Measurements from ENCODE around the gene MACROD1.

DNA sequence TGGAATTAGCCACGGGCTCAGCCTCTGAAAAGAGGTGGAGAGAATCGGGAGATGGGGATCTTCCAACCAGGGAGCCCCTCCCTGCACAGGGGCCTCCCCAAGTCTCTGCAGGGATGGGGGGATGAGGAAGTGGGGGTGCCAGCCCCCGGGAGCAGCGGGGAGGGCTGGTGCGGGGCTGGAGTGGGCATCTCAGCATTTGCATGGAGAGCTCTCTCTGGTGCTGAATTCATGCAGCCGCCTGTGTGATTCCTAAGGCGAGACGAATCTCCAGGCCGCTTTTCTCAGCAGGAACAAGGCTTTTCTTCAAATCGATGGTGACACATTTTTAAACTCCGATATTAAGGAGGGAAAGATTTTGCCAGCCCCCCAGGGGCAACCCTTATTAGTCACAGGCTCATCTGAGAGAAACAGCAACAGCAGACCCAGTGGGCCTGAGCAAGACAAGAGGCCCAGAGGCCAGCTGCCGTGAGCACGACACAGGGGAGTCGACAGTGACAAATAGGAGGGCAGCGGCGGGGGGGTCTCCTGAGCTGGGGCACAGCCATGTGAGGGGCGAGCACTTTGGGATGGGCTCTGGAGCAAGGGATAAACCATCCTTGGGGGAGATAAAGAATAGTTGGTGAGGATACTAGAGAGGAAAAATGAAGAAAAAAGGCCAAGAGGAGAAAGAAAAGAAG is 29.0 kb downstream of the MACROD1 start:
- TF ChIP-seq, protein P1, sequence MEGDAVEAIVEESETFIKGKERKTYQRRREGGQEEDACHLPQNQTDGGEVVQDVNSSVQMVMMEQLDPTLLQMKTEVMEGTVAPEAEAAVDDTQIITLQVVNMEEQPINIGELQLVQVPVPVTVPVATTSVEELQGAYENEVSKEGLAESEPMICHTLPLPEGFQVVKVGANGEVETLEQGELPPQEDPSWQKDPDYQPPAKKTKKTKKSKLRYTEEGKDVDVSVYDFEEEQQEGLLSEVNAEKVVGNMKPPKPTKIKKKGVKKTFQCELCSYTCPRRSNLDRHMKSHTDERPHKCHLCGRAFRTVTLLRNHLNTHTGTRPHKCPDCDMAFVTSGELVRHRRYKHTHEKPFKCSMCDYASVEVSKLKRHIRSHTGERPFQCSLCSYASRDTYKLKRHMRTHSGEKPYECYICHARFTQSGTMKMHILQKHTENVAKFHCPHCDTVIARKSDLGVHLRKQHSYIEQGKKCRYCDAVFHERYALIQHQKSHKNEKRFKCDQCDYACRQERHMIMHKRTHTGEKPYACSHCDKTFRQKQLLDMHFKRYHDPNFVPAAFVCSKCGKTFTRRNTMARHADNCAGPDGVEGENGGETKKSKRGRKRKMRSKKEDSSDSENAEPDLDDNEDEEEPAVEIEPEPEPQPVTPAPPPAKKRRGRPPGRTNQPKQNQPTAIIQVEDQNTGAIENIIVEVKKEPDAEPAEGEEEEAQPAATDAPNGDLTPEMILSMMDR (IDR thresholded peaks at IDR 0.05) = no peak
- TF ChIP-seq POLR2A (IDR thresholded peaks at IDR 0.05) = no peak
